GM21447 (cell line): ENCODE measurements around the gene TBC1D8.
"Not testable (repeated sequence)": the region's sequence is repeated elsewhere in the genome, so short reads cannot be mapped to it uniquely, and the experiment has no call there.

ENCODE experiments used
- ATAC-seq: cut with Tn5 transposase; IDR thresholded peaks from one replicate; pipeline ENCODE4 v1.9.1; 2021; ENCODE audit not compliant: unreplicated experiment

Gene TBC1D8

DNA sequence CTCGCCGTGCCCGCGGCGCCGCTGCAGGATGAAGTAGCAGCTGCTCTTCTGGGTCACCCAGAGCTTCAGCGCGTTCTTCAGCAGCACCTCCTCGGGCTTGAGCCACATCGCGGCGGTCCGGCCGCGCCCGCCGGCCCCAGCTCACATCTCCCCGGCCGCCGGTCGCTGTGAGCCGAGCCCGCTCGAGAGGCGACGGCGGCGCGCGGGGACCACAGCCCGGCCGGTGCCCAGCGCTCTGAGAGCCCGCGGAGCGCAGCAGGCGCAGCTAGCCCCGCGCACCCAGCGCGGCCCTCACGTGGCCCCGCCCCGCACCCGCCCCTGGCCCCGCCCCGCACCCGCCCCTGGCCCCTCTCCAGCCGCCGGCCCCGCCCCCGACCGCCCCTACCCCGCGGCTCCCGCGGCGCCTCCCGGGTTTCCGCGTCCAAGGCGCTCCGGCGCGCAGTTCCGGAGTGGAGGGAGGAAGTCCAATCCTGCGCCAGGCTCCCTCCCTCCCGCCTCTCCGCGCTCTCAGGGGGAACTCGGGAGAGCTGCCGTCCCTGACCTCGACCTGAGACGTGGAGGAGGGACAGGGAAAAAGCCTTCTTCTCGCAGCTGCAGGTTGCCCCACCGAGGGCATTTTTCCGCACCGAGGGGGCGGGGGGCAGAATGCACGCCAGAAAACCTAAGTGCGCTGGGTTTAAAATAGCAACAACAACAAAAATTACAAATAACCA is at the start of gene TBC1D8:
TBC1D8 (minus strand) TSS at position 237 of the 713 bp plus-strand sequence; CDS start at position 108, 129 bp downstream.
- ATAC-seq = peak; percentile 66

DNA sequence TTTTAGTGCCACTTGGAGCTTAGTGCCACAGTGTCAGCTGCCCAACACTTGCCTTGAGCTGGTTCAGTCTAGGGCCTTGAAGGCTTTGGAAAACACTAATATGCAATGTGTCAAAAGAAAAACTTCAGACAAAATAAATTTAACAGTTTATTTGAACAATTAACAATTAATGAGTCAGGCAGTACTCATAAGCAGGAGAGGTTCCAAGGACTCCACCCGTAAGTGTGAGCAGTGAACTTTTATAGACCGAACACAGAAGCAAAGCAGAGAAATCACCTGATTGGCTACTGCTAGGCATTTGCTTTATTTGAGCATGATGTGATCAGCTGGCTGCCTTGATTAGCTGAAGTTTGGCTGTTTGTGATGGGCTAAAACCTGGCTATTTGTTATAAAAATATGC is 49.5 kb upstream of the TBC1D8 start:
- ATAC-seq = no peak

DNA sequence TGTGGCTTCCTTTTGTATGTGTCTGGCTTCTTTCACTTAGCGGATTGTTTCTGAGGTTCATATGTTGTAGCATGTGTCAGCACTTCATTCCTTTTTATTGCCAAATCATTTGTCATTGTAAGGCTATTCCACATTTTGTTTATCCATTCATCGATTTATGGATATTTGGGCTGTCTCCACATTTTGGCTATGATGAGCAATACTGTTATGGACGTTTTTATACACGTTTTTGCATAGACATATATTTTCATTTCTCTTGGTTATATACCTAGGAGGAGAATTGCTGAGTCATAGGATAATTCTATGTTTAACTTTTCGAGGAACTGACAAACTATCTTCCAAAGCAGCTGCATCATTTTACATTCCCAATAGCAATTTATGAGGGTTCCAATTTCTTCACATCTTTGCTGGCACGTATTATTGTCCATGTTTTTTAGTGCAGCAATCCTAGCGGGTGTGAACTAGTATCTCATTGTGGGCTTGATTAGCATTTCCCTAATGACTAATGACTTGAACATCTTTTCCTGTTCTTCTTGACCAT is 48.1 kb upstream of the TBC1D8 start:
- no peak for ATAC-seq

DNA sequence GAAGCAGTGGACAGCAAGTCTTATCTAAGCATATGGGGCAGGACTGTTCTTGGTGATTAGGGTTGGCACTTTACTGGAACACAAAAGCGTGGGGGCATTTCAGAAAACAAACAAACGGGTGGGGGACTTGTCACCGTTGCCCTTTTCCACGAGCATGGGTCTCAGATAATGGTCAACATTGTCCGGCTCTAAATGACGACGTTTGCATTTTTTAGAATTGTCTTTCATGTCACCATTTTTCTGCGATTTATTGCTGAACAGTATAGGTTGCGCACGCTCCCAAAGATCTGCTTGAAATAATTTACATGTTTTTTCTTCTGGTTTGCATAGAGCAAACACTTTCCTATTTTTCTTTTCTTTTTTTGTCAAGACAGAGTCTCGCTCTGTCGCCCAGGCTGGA is 46.6 kb upstream of the TBC1D8 start:
- no peak for ATAC-seq

DNA sequence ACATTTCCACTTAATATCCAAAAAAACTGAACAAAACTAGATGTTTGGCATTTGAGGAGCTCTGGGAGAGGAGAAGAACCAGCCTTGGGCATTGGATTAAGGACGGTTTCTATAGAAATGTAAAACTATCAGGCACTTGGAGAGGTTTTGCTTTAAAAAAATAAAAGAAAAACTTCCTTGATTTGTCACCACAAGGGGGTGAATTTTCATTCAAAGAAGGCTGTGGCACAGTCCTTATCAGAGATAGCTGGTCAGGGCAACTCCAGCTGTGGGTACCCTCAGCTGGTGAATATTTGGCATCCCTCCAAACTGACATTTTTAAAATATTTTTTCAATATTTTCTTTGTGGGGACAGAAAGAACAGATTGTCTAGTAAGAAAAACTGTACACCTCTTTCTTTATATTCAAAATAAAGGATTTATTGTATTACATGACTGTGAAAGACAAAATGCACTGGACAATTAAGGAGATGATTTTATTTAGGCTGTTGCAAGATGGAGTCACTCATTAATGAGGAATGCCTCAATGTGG is 46.1 kb upstream of the TBC1D8 start:
- no peak for ATAC-seq

DNA sequence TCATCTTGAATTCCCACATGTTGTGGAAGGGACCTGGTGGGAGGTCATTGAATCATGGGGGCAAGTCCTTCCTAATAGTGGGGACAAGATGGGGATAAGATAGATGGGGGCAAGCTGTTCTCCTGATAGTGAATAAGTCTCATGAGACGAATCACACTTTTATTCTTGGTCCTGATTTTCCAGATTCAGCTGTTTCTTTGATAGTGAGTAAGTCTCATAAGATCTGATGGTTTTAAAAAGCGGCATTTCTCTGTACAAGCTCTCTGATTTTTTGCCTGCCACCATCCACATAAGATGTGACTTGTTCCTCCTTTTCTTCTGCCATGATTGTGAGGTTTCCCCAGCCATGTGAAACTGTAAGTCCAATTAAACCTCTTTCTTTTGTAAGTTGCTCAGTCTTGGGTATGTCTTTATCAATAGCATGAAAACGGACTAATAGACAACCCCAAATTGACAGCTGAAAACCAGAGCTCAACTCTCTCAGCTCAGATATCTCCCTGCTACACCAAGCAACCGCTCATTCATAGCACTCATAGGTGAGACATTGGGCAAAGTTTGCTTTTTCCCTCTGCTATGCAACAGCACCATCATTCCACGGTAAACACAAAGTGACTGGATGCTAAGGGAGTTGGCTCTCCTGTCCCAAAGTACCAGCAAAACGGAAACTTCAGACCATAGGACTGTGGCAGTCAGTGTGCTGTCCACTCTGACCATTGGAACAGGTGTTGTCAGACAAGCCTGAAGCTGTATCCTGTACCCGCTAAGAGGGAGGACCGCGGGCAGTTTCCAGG is 44.9 kb upstream of the TBC1D8 start:
- ATAC-seq = no peak

DNA sequence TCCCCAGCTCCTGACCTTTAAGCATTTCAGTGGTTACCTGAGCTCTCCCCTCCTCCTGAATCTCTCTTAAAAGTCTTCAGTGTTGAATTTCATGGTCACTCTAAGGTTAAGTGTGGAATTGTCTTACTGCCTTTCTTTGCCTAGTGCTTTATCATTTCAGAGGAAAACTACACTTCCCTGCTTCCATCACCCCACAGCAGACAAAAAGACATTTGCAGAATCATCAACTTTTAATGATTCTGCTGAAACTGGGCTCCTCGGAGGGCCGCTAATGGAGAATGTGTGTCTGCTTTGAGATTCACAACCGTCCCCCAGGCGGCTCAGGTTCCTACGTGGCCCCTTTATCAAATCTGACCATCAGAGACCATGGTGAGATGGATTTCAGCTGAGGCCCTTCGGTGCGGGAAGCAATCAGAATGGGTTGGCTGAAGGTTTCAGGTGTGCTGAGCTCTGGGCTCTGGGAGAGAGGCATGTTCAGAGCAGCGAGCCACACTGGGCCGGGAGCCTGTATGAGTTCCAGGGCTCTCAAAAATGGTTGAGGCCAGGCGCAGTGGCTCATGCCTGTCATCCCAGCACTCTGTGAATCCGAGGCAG is 41.9 kb upstream of the TBC1D8 start:
- ATAC-seq = no peak

DNA sequence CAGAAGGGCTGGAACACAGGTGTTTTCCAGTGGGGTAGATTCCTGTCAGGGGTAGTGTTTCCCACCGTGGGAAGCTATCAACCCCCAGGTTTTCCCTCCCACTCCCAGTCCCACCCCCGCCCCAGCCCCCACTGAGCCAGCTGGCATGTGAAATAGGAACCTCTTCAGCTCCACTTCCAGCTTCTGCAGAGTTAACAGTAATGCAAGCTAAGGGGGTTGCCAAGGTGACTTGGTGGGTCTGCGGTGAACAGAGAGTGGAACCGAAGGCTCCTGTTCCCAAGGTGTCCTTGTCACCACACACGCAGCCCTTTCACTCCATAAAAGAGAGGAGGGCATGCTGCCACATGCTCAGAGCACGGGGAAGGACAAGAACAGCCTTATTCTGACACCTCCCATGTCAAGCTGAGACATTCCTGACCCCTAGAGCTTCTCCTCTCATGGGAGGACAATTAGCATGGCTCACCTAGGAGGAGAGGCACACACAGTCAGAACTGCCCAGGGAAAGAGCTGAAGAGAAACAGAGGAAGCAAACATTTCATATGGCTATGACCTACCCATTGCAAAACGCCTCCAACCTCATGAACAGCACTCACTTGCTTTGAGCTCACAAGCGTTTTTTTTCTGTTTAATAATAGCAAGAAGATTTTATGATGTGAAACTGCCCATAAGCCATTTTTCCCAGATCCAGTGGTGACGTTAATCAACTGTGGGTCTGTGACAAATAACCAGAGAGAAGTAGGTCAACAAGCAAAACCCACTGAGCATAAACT is 39.8 kb upstream of the TBC1D8 start:
- no peak for ATAC-seq

DNA sequence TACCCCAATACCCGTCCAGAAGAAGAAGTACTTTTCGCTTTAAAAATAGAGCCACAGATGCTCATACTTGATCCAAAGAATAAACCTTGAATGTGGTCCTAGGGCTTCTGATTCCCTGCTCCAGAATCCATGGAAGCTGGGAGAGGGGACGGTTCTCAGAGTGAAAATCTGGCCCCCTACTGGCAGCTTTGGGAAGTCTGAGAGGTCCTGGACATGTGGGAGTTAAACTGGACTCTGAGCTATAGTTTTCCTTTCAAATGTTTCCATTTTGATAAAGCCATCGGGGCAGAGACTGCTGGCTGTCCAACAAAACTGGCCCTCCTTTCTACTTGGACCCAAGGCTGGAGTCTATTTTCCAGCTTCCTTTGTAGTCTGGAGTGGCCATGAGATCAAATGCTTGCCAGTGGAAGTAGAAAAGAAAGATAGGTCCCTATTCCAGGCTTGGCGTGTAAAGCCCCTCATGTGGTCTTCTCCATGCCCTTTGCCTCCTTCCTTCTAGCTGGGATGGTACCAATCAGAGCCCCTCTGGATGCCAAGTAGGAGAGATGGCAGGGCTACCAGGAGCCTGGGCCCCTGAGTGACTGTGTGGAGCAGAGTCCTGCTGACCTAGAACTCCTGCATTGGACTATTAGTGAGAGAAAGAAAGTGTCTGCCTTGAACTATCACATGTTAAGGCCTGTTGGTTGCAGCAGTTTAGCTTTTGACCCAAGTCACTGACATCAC is 37.7 kb upstream of the TBC1D8 start:
- ATAC-seq = no peak

DNA sequence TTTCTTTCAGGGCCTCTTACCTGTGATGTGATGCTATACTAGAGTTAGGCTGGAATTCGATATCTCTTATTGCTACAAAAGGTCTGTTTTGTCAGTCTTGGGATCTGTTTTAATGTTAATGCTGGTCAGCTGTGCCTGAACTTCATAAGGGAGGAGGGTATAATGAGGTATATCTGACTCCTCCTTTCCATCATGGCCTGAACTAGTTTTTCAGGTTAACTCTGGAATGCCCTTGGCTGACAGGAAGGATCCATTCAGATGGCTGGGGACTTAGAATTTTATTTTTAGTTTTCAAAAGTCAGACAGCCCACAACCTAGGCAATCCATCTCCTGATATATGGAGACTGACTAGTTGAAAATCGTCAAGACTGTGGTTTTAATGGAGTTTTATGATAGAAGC is 35.9 kb upstream of the TBC1D8 start:
- no peak for ATAC-seq

DNA sequence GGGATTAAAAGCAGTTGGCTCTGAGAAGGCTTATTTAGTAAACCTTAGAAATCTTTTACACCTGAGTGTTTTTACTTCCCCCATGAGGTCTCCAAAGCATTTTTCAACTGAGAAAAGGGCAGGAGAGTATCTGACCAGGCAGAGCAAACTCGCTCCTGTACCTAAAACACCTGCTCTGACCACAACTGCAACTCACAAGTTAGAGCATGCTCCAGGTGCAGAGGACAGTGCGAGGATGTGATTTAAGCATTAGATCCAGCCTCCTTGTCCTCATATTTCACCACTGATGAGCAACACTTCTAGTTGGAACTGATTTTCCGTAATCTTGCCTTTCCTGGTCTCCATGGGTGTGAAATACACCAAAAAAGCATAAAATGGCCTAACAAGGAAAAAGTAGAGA is 34.5 kb upstream of the TBC1D8 start:
- no peak for ATAC-seq

DNA sequence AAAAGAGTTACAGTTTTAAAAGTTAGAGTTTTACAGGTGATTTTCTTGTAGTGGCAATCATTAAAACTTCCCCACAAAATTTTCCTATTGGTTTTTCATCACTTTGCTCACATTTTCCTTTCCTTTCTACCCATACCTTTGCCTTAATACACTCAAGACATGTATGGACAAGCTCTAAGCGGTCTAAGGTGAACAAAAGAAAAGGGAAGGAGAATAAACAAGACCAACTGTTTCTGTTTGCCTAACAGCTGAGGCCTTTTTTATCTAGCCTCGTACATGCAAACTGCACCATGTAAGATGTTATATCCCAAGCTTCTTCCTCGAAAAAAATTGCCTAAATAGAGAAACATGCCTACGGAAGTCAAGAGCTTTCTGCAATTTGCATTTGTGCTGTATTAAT is 33.9 kb upstream of the TBC1D8 start:
- no peak for ATAC-seq

DNA sequence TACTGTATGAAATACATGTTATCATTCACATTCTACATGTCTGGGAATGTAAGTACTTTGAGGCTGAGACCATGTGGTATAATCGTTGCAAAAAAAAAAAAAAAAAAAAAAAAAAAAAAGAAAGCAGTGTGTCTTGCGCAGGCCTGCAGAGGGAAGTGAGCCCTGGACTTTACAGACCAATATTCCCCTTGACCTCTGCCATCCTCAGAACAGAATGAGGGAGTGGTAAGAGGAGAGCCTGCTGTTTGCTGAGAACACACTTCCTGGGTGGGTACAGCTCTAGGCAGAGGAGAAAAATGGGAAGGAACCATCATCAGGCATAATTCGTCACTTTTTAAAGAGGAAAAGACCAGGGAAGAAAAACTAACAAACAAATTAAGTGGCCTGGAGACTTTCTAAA is 28.8 kb upstream of the TBC1D8 start:
- no peak for ATAC-seq

DNA sequence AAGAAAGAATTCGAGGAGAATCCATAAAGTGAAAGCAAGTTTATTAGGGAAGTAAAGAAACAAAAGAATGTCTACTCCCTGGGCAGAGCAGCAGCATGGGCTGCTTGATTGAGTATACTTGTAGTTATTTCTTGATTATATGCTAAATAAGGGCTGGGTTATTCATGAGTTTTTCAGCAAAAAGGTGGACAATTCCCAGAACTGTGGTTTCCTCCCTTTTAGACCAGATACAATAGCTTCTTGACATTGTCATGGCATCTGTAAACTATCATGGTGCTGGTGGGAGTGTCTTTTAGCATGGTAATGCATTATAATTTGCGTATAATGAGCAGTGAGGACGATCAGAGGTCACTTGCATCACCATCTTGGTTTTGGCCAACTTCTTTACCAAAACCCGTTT is 25.6 kb upstream of the TBC1D8 start:
- no peak for ATAC-seq

DNA sequence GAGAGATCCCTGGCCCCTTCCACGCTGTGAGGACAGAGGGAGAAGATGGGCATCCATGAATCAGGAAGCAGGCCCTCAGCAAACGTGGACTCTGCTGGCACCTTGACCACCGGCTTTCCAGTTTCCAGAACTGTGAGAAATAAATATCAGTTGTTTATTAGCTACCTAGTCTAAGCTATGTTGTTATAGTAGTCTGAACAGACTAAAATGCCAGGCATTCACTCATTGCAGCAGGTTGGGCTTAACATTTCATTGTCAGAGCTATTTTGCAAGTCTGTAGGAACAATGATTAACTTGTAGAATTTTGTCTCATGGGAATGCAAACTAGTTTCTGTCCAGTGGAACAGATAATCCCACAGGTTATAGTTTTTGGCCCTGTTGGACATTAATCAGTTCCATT is 24.8 kb upstream of the TBC1D8 start:
- ATAC-seq = no peak

DNA sequence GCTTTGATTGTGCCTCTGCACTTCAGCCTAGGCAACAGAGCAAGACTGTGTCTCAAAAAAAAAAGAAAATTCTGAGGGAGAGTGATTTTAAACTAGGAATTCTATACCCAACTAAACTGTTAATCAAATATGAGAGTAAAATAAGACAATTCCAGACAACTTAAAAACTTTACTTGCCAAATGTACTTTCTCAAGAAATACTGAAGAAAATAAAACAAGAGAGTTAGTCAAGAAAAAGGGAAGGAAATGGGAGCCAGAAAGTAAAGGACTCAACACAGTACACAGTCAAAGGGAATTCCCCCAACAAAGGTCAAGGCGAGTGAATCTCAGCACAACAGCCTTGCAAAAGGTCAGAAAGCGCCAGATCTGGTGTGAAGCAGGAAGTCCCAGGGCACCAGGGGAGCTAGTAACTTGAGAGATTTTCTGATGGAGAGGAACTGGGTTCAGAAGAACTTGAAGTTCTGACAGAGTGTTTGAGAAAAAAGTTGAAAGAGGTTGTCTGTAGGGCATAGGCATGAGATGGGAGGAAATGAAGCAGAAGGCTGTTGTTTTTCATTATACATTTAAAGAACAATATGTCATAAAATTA is 22.6 kb upstream of the TBC1D8 start:
- no peak for ATAC-seq

DNA sequence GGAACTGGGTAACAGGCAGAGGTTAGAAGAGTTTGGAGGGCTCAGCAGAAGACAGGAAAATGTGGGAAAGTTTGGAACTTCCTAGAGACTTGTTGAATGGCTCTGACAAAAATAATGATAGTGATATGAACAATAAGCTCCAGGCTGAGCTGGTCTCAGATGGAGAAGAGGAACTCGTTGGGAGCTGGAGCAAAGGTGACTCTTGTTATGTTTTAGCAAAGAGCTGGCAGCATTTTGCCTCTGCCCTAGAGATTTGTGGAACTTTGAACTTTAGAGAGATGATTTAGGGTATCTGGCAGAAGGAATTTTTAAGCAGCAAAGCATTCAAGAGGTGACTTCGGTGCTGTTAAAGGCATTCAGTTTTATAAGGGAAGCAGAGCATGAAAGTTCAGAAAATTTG is 18.6 kb upstream of the TBC1D8 start:
- not testable (repeated sequence) for ATAC-seq

DNA sequence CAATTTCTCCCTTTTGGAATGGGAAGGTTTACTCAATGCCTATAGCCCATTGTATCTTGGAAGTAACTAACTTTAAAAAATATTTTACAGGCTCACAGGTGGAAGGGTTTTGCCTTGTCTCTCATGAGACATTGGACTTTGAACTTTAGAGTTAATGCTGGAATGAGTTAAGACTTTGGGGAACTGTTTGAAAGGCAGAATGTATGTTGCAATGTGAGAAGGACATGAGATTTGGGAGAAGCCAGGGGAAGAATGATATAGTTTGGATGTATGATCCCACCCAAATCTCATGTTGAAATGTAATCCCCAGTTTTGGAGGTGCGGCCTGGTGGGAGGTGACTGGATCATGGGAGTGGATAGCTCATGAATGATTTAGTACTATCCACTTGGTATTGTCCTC is 17.5 kb upstream of the TBC1D8 start:
- ATAC-seq = no peak

DNA sequence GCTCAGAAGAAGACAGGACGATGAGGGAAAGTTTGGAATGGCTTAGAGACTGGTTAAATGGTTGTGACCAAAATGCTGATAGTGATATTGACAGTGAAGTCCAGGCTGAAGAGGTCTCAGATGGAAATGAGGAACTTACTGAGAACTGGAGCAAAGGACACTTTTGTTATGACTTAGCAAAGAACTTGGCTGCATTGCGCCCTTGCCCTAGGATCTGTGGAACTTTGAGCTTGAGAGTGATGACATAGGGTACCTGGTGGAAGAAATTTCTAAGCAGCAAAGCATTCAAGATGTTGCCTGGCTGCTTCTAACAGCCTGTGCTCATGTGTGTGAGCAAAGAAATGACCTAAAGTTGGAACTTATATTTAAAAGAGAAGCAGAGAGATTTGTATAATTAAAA is 16.4 kb upstream of the TBC1D8 start:
- not testable (repeated sequence) for ATAC-seq

DNA sequence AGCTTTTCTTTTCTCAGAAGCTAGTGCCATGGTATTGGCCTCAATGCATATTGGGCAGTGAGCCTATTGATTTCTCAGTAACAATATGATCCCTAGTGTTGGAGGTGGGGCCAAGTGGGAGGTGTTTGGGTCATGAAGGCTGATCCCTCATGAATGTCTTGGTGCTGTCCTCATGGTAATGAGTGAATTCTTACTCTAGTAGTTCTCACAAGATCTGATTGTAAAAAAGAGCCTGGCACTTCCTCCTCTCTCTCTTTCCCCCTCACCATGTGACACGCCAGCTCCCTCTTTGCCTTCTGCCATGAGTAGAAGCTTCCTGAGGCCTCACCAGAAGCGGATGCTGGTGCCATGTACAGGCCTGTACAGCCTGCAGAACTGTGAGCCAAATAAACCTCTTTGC is 12.8 kb upstream of the TBC1D8 start:
- no peak for ATAC-seq
